ENCODE results near the gene PNPLA5.

PNPLA5 gene

DNA sequence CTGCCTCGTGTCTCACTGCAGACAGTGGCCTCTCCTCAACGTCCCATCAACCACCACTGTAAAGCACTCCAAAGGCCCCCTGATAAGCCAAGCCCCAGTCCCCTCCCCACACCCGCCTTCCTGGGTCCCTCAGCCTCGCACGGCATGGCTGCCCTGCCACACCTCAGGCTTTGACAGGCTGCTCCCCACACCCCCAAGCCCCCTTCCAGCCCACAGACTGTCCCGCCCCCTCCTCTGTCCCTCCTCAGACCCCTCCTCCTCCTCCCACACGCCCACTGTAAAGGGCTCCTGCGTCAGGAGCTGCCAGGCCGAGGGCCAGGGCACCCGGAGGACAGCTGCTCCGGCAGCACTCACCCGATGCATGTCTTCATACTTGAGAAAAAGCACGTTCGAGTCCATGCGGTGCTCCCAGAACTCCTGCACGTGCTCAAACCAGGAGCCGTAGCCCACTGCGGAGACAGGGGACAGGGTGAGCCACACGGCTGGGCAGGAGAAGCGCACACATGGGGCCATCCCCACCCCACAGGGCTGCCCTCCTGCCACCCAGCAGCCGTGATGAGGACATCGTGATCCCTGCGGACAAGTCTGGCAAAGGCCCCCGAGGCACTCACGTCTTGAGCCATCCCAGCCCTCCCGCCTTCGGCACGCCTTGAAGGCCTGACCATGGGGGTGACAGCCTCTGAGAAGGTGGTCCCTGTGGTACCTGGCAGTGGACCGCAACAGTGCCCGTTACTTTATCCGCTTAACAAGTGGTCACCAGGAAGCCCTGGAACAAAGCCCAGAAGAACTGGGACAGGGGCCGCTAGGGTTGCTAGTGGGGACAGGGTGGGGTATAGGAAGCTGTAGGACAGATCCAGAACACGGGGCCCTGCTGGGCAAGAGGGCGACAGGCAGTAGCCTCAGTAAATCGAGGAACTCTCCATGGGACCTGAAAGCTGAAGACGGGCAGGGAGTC, 58.2 kb downstream of the PNPLA5 start:
- DNase-seq, result no peak

- no peak for DNase-seq
Measured at GRCh38 chr22:43832393-43833265, 59.2 kb downstream of the PNPLA5 start.

DNA sequence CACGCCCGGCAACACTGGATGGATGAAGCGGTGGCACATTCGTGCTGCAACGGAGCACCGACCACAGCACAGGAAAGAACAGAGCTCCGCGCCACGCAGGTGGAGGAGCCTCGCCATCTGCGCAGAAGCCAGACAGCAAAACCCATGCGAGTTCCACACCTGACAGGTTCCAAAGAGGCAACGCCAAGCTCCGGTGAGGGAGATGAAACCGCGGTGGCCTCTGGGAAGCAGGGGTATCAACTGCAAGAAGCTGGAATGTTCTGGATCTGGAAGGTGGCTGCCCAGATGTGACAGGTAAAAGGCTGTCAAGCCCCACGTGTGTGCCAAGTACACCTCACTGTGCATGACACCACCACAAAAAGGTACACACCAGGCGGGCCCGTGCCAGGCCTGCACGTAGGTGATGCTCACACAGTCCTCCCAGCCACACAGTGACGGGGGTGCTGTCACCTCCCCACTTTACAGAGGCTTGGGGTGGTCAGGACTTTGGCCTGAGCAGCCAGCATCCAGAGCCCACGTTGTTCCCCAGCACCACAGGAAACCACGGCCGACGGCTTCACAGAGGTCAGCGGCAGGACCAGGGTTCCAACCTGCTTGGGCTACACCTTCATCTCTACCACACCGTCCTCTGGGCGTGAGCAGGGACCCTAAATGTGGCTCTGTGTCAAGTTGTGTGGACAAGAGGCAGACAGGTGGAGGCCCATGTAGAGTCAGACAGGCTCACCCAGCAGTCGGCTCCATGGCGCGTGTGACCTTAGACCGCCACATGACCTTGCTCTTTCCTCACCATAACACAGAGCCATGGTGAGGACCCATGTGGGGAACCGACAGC, 60.0 kb downstream of the PNPLA5 start:
- DNase-seq, result no peak

GRCh38 chr22:43830931-43831560, 60.8 kb downstream of the PNPLA5 start:
- no peak for DNase-seq

- no peak for DNase-seq
Measured at GRCh38 chr22:43829904-43830851, 61.6 kb downstream of the PNPLA5 start.

All from activated CD8-positive, alpha-beta memory T cell treated with anti-CD3 and anti-CD28 coated beads, Interleukin-2, amount 50 U/mL, for 48 hours (primary cell).